ENCODE data around the gene ACTR5.

Gene ACTR5

GRCh38 chr20:38735172-38735571, 13.1 kb upstream of the ACTR5 start:
- no peak for DNase-seq (ENCODE audit: low read depth)
- H3K4me3 ChIP-seq (ENCODE audit: low read length): no peak overlapping the region
- TF ChIP-seq, protein P1, sequence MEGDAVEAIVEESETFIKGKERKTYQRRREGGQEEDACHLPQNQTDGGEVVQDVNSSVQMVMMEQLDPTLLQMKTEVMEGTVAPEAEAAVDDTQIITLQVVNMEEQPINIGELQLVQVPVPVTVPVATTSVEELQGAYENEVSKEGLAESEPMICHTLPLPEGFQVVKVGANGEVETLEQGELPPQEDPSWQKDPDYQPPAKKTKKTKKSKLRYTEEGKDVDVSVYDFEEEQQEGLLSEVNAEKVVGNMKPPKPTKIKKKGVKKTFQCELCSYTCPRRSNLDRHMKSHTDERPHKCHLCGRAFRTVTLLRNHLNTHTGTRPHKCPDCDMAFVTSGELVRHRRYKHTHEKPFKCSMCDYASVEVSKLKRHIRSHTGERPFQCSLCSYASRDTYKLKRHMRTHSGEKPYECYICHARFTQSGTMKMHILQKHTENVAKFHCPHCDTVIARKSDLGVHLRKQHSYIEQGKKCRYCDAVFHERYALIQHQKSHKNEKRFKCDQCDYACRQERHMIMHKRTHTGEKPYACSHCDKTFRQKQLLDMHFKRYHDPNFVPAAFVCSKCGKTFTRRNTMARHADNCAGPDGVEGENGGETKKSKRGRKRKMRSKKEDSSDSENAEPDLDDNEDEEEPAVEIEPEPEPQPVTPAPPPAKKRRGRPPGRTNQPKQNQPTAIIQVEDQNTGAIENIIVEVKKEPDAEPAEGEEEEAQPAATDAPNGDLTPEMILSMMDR (IDR thresholded peaks at IDR 0.05; ENCODE audit: insufficient read depth, low read depth, low read length, missing control alignments): no peak

DNA sequence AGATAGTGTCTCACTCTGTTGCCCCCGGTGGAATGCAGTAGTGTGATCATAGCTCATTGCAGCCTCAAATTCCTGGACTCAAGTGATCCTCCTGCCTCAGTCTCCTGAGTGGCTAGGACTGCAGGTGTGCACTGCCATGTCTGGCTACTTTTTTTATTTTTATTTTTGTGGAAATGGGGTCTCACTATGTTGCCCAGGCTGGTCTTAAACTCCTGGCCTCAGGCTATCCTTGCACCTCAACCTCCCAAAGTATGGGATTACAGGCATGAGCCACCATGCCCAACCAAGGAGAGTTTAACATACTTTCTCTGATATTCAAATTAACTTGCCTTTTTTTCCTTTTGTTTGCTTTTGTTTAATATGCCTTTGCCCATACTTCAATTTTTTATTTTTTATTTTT, 10.4 kb upstream of the ACTR5 start:
- no peak for DNase-seq (ENCODE audit: low read depth)
- TF ChIP-seq, protein P1 (IDR thresholded peaks at IDR 0.05; ENCODE audit: insufficient read depth, low read depth, low read length, missing control alignments): no peak

DNA sequence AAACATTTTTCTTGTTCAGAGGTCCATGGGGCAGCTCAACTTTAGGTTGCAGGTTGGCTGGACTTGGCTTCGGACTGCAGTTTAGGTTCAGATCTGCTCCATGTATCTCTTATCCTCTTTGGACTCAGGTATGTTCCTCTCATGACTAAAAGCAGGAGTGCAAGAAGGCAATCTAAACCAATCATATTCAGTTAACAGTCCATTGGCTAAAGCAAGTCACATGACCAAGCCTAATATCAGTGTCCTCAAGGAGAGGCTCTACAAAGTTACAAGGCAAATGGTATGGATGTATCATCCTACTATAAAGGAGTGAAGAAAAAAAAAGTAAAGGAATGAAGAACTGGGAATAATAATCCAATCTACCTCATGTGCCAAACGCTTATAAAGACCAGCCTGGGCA, 2.5 kb upstream of the ACTR5 start:
- no peak for DNase-seq (ENCODE audit: low read depth)
- H3K4me3 ChIP-seq (ENCODE audit: low read length): no peak overlapping the region
- TF ChIP-seq, protein P1 (IDR thresholded peaks at IDR 0.05; ENCODE audit: insufficient read depth, low read depth, low read length, missing control alignments): no peak

More for the DNA sequence above, 10.4 kb upstream of the ACTR5 start:
- no peak overlapping the region for H3K4me3 ChIP-seq (ENCODE audit: low read length)

GRCh38 chr20:38747495-38748096, 664 bp upstream of the ACTR5 start:
- H3K4me3 ChIP-seq (ENCODE audit: low read length): peak overlapping the region; percentile 35
- TF ChIP-seq, protein P1 (IDR thresholded peaks at IDR 0.05; ENCODE audit: insufficient read depth, low read depth, low read length, missing control alignments): no peak
- no peak for DNase-seq (ENCODE audit: low read depth)

DNA sequence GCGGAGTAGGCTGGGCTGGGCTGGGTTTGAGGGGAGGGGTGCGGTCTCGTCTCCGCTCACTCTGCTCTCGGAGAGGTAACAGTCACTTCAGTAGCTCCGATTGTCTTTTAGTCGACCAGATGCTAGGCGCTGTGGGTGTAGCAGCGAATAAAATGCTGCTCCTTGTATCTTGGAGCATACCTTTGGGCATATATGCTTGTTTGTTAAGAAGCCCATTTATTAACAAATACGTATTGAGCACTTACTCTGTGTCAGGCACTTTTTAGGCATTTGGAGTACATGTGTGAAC, 545 bp downstream of the ACTR5 start:
- peak; percentile 76 for DNase-seq (ENCODE audit: low read depth)
- TF ChIP-seq, protein P1 (IDR thresholded peaks at IDR 0.05; ENCODE audit: insufficient read depth, low read depth, low read length, missing control alignments): no peak
- peak overlapping the region; percentile 63 for H3K4me3 ChIP-seq (ENCODE audit: low read length)

DNA sequence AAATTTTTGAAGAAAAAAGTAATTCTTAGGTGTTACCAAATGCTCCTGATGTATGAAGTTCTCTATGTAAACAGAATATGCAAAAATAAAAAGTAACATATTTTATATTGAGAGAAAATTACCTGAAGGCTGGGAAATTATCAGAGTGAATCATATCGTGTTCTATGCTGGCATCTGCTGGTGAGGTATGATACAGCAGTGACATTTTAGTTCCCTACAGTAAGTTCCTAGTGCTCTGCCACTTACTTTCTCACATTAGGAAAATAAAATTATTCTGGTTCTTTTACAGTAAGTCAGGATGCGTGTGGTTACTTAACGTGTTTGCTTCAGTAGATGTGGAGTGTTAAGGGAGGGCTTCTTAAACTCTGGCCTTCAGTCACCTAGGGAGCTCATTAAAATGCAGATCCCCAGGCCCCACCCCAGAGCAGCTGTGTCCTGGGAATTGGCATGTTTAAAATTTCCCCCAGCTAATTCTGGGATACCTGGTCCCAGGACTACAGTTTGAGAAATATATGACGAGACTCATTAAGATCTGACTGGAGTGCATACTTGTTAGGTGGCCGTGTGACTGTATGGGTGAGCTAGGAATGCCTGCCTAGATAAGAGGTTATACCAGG, 3.2 kb downstream of the ACTR5 start:
- no peak overlapping the region for H3K4me3 ChIP-seq (ENCODE audit: low read length)
- TF ChIP-seq, protein P1 (IDR thresholded peaks at IDR 0.05; ENCODE audit: insufficient read depth, low read depth, low read length, missing control alignments): peak; percentile 75
- DNase-seq (ENCODE audit: low read depth): peak; percentile 63

DNA sequence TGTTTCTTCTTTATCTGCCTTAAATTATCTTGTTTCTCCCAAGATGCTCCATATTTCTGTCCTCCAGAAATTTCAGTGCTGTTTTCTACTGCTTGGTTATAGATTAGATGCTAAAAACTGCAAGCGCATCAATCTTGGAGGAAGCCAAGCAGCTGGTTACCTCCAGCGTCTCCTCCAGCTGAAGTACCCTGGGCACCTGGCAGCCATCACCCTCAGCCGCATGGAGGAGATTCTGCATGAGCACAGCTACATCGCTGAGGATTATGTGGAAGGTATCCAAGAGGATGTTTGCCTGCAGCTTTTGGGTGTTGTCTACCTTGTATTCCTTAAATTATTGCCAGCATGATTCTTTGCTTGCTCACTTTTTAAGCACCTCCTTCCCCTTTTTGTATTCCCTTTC, 3.8 kb downstream of the ACTR5 start:
- no peak for DNase-seq (ENCODE audit: low read depth)
- H3K4me3 ChIP-seq (ENCODE audit: low read length): no peak overlapping the region
- TF ChIP-seq, protein P1 (IDR thresholded peaks at IDR 0.05; ENCODE audit: insufficient read depth, low read depth, low read length, missing control alignments): no peak

All from epithelial cell of esophagus (primary cell).